GM18858 (cell line): ENCODE results near the gene ZNF467.

Source experiments
- ATAC-seq: cut with Tn5 transposase; IDR thresholded peaks from one replicate; pipeline ENCODE4 v1.9.1; 2021; ENCODE audit not compliant: unreplicated experiment

The ZNF467 gene

GRCh38 chr7:149787428-149788299 is 14.3 kb upstream of the ZNF467 start:
- no peak for ATAC-seq

- ATAC-seq, result no peak
Observed at GRCh38 chr7:149785983-149786382, 12.6 kb upstream of the ZNF467 start.

- no peak for ATAC-seq
Observed at GRCh38 chr7:149785402-149785801, 12.0 kb upstream of the ZNF467 start.

- ATAC-seq, result no peak
Observed at GRCh38 chr7:149784251-149784608, 10.8 kb upstream of the ZNF467 start.

GRCh38 chr7:149783386-149784250 is 10.2 kb upstream of the ZNF467 start:
- no peak for ATAC-seq

- no peak for ATAC-seq
Observed at GRCh38 chr7:149782682-149783345, 9.4 kb upstream of the ZNF467 start.

GRCh38 chr7:149781921-149782320 is 8.5 kb upstream of the ZNF467 start:
- no peak for ATAC-seq

GRCh38 chr7:149780636-149781419 is 7.4 kb upstream of the ZNF467 start:
- ATAC-seq, result no peak

- ATAC-seq, result no peak
Observed at GRCh38 chr7:149780056-149780455, 6.7 kb upstream of the ZNF467 start.

- no peak for ATAC-seq
Observed at GRCh38 chr7:149779502-149779805, 6.1 kb upstream of the ZNF467 start.

- no peak for ATAC-seq
Observed at GRCh38 chr7:149778696-149779501, 5.5 kb upstream of the ZNF467 start.

- ATAC-seq, result no peak
Observed at GRCh38 chr7:149778327-149778637, 4.9 kb upstream of the ZNF467 start.

- no peak for ATAC-seq
Observed at GRCh38 chr7:149777551-149778326, 4.4 kb upstream of the ZNF467 start.

- no peak for ATAC-seq
Observed at GRCh38 chr7:149776848-149777407, 3.5 kb upstream of the ZNF467 start.

GRCh38 chr7:149776289-149776688 is 2.9 kb upstream of the ZNF467 start:
- no peak for ATAC-seq

GRCh38 chr7:149775176-149775556 is 1.8 kb upstream of the ZNF467 start:
- no peak for ATAC-seq

GRCh38 chr7:149774237-149775175 is 1.1 kb upstream of the ZNF467 start:
- no peak for ATAC-seq

- ATAC-seq, result no peak
Observed at GRCh38 chr7:149772956-149773434, 393 bp downstream of the ZNF467 start.
